Sigmoid colon (tissue), 4 donors: ENCODE measurements around the gene HMHB1.

Experiments
- EP300 ChIP-seq, 4 donors: sonication (generic); formaldehyde crosslinking; IDR thresholded peaks; one replicate each; pipeline ENCODE4 v1.6.1; 2017; ENCODE audit warnings: antibody characterized with exemption in 4 of 4
- POLR2A ChIP-seq, 2 donors: fragments of 450-650 bp; IDR thresholded peaks; one replicate each; pipeline ENCODE4 v1.6.1; 2016; ENCODE audit warnings: antibody characterized with exemption in 2 of 2, mild to moderate bottlenecking in 2 of 2, moderate library complexity in 2 of 2
- TF ChIP-seq, protein P1 (sequence below), 4 experiments: fragments of 450-650 bp in 3 of 4; fragments of 200-600 bp in 1 of 4; IDR thresholded peaks; one replicate each; pipeline ENCODE4 v1.5.1; 2016 to 2019; ENCODE audit warnings: antibody characterized with exemption in 4 of 4, mild to moderate bottlenecking in 3 of 4, moderate library complexity in 2 of 4

DNA sequence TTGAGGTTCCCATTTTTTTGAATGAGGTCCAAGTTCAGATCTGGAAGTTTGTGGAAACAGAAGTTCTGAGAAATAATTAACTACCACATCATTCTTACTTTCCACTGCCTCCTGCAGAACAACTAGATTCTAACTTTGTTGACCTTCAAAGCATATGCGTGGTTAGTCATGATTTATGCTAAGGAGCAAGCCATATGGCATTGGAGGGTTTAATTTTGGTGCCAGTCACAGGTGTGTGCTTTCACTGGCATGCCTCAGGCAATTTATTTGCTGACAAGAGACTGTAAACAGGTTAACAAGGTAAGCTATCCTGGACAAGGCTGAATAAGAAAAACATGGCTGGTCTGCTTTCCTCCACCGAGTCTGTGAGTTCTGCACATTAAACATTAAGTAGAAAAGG, 31.5 kb downstream of the HMHB1 start:
- no peak for TF ChIP-seq EP300 (IDR thresholded peaks at IDR 0.05)
- TF ChIP-seq, protein P1, sequence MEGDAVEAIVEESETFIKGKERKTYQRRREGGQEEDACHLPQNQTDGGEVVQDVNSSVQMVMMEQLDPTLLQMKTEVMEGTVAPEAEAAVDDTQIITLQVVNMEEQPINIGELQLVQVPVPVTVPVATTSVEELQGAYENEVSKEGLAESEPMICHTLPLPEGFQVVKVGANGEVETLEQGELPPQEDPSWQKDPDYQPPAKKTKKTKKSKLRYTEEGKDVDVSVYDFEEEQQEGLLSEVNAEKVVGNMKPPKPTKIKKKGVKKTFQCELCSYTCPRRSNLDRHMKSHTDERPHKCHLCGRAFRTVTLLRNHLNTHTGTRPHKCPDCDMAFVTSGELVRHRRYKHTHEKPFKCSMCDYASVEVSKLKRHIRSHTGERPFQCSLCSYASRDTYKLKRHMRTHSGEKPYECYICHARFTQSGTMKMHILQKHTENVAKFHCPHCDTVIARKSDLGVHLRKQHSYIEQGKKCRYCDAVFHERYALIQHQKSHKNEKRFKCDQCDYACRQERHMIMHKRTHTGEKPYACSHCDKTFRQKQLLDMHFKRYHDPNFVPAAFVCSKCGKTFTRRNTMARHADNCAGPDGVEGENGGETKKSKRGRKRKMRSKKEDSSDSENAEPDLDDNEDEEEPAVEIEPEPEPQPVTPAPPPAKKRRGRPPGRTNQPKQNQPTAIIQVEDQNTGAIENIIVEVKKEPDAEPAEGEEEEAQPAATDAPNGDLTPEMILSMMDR (IDR thresholded peaks at IDR 0.05), result no peak
- no peak for TF ChIP-seq POLR2A (IDR thresholded peaks at IDR 0.05)
